GM23338 (cell line): ENCODE data around the gene GIMAP4. TPM values are rescaled to one million over a fixed set of nuclear protein-coding genes. Genes with fewer than 3 reads are reported as not detected.

Source experiments
- ATAC-seq: fragments of 200-7000 bp; cut with Tn5 transposase; 3 replicates; pipeline ENCODE4 v1.9.1; 2020
- DNase-seq: peaks from one replicate; pipeline ENCODE4 v3.0.0-alpha.2; 2015; ENCODE audit warnings: low spot score
- H2AFZ ChIP-seq: fragments of 200-600 bp; sonication (generic); 2 replicates; pipeline ENCODE4 v1.8.0; 2016; ENCODE audit warnings: antibody characterized with exemption, mild to moderate bottlenecking, moderate library complexity
- H3F3A ChIP-seq: fragments of 200-600 bp; sonication (generic); replicated peaks from 2 replicates; pipeline ENCODE4 v1.8.0; 2017; ENCODE audit warnings: antibody characterized with exemption, mixed run types, low read depth
- H3K27ac ChIP-seq: fragments of 200-600 bp; sonication (generic); 2 replicates; pipeline ENCODE4 v1.6.1; 2016; ENCODE audit warnings: low read depth
- H3K27me3 ChIP-seq: fragments of 200-600 bp; sonication (generic); 2 replicates; pipeline ENCODE4 v1.8.0; 2016; ENCODE audit warnings: mild to moderate bottlenecking, mixed run types, moderate library complexity; ENCODE audit not compliant: insufficient read depth
- H3K36me3 ChIP-seq: fragments of 200-600 bp; sonication (generic); 2 replicates; pipeline ENCODE4 v1.8.0; 2016; ENCODE audit warnings: mild to moderate bottlenecking; ENCODE audit not compliant: insufficient read depth
- H3K4me1 ChIP-seq: fragments of 200-600 bp; sonication (generic); 2 replicates; pipeline ENCODE4 v1.8.0; 2016; ENCODE audit warnings: mild to moderate bottlenecking, moderate library complexity; ENCODE audit not compliant: insufficient read depth
- H3K4me2 ChIP-seq: fragments of 200-600 bp; sonication (generic); 2 replicates; pipeline ENCODE4 v1.7.1; 2017; ENCODE audit warnings: mixed run types
- H3K4me3 ChIP-seq: fragments of 200-600 bp; sonication (generic); 2 replicates; pipeline ENCODE4 v1.6.1; 2016; ENCODE audit warnings: mixed run types
- H3K79me2 ChIP-seq: fragments of 200-600 bp; sonication (generic); replicated peaks from 2 replicates; pipeline ENCODE4 v1.8.0; 2017; ENCODE audit warnings: mild to moderate bottlenecking; ENCODE audit not compliant: insufficient read depth
- H3K9me2 ChIP-seq: fragments of 200-600 bp; sonication (generic); 2 replicates; pipeline ENCODE4 v1.8.0; 2017; ENCODE audit not compliant: insufficient read depth
- H4K20me1 ChIP-seq: fragments of 200-600 bp; sonication (generic); replicated peaks from 2 replicates; pipeline ENCODE4 v1.8.0; 2017; ENCODE audit warnings: mild to moderate bottlenecking; ENCODE audit not compliant: insufficient read depth
- H3K27ac Mint-ChIP-seq: 2 replicates; pipeline ENCODE4 v1.8.0; 2020; ENCODE audit warnings: inconsistent platforms, mild to moderate bottlenecking, moderate library complexity, mixed read lengths
- H3K27me3 Mint-ChIP-seq: 3 replicates; pipeline ENCODE4 v1.8.0; 2022; ENCODE audit warnings: low read depth, mild to moderate bottlenecking, moderate library complexity, mixed read lengths, inconsistent platforms; ENCODE audit not compliant: insufficient read depth, poor library complexity
- H3K36me3 Mint-ChIP-seq: 3 replicates; pipeline ENCODE4 v1.8.0; 2021; ENCODE audit warnings: low read depth, mild to moderate bottlenecking, inconsistent platforms, moderate library complexity, mixed read lengths
- H3K4me1 Mint-ChIP-seq: 3 replicates; pipeline ENCODE4 v1.8.0; 2020; ENCODE audit warnings: mild to moderate bottlenecking, inconsistent platforms, mixed read lengths
- H3K4me3 Mint-ChIP-seq: 3 replicates; pipeline ENCODE4 v1.8.0; 2021; ENCODE audit warnings: moderate library complexity, mild to moderate bottlenecking, inconsistent platforms, mixed read lengths
- H3K9me3 Mint-ChIP-seq: 3 replicates; pipeline ENCODE4 v1.8.0; 2020; ENCODE audit warnings: moderate library complexity, mild to moderate bottlenecking, inconsistent platforms, mixed read lengths
- CREB1 ChIP-seq: fragments of 250-450 bp; sonication (Bioruptor Pico); IDR thresholded peaks from 2 replicates; pipeline ENCODE4 v1.5.0; 2020; ENCODE audit warnings: low read depth, mild to moderate bottlenecking, moderate library complexity
- EZH2 ChIP-seq: fragments of 200-600 bp; sonication (generic); IDR thresholded peaks from one replicate; pipeline ENCODE4 v1.8.0; 2017; ENCODE audit warnings: antibody characterized with exemption, mild to moderate bottlenecking, low read depth; ENCODE audit not compliant: unreplicated experiment
- EZH2phosphoT487 ChIP-seq: fragments of 200-600 bp; sonication (generic); IDR thresholded peaks from one replicate; pipeline ENCODE4 v1.8.1; 2018; ENCODE audit warnings: antibody characterized with exemption; ENCODE audit not compliant: unreplicated experiment
- JUNB ChIP-seq: IDR thresholded peaks from one replicate; pipeline ENCODE4 v1.6.1; 2016; ENCODE audit warnings: antibody characterized with exemption; ENCODE audit not compliant: unreplicated experiment
- NANOG ChIP-seq: IDR thresholded peaks from 2 replicates; pipeline ENCODE4 v1.6.1; 2016; ENCODE audit warnings: antibody characterized with exemption, borderline replicate concordance
- POLR2AphosphoS5 ChIP-seq: IDR thresholded peaks from 2 replicates; pipeline ENCODE4 v1.6.1; 2016; ENCODE audit warnings: antibody characterized with exemption, low read depth
- STAT1 ChIP-seq: IDR thresholded peaks from one replicate; pipeline ENCODE4 v1.6.1; 2016; ENCODE audit warnings: antibody characterized with exemption; ENCODE audit not compliant: unreplicated experiment
- ZNF114 ChIP-seq: fragments of 250-450 bp; sonication (Bioruptor Pico); IDR thresholded peaks from 2 replicates; pipeline ENCODE4 v1.5.0; 2020; ENCODE audit warnings: mild to moderate bottlenecking, moderate library complexity
- ZNF331 ChIP-seq: fragments of 250-450 bp; sonication (Bioruptor Pico); IDR thresholded peaks from 2 replicates; pipeline ENCODE4 v1.5.0; 2020; ENCODE audit warnings: low read depth, mild to moderate bottlenecking, moderate library complexity
- polyA plus RNA-seq: library from polyadenylated mRNA; unstranded; fragments of >200 nt; fragmentation: Nextera tagmentation; extraction: Ambion mirVana; gene quantifications from 2 replicates; pipeline ENCODE4 v1.2.1, GENCODE V29; 2016
- total RNA-seq: library from RNA; depleted of rRNA; stranded (reverse); fragments of >200 nt; shearing (Covaris generic); gene quantifications from 2 replicates; pipeline ENCODE4 v1.2.3, GENCODE V29; 2014
- TF ChIP-seq, protein P1 (sequence below): IDR thresholded peaks from one replicate; pipeline ENCODE4 v1.6.1; 2018; ENCODE audit warnings: antibody characterized with exemption; ENCODE audit not compliant: unreplicated experiment
- TF ChIP-seq, protein P2 (sequence below): fragments of 250-450 bp; sonication (Bioruptor Pico); IDR thresholded peaks from 2 replicates; pipeline ENCODE4 v1.5.0; 2020; ENCODE audit warnings: mild to moderate bottlenecking, moderate library complexity
- TF ChIP-seq, protein P3 (sequence below): IDR thresholded peaks from 2 replicates; pipeline ENCODE4 v1.6.1; 2016; ENCODE audit warnings: antibody characterized with exemption
- TF ChIP-seq, protein P4 (sequence below), 2 experiments: fragments of 200-600 bp in 1 of 2; sonication (generic) in 1 of 2; conservative IDR thresholded peaks; 2 replicates each; pipeline versions ENCODE4 v1.5.1 to v1.6.1; 2016 to 2017; ENCODE audit warnings: antibody characterized with exemption in 2 of 2, low read depth in 2 of 2, mild to moderate bottlenecking in 2 of 2, moderate library complexity in 1 of 2

Gene GIMAP4
- total and polyA plus RNA-seq, 2 experiments from 2014 or later: not detected

DNA sequence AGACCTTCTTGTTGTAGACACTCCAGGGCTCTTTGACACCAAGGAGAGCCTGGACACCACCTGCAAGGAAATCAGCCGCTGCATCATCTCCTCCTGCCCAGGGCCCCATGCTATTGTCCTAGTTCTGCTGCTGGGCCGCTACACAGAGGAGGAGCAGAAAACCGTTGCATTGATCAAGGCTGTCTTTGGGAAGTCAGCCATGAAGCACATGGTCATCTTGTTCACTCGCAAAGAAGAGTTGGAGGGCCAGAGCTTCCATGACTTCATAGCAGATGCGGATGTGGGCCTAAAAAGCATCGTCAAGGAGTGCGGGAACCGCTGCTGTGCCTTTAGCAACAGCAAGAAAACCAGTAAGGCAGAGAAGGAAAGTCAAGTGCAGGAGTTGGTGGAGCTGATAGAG is 47.0 kb upstream of the GIMAP4 start:
- Mint-ChIP-seq H3K4me3 (no peak overlapping the region), H3K27me3 (peaks cover 7% of the 10 kb centered on the region), H3K36me3 (peaks cover 4% of the 10 kb centered on the region; the same call in 1 of the 3 replicates), H3K9me3 (peaks cover 2% of the 10 kb centered on the region; the same call in 1 of the 3 replicates), H3K4me1 (peaks cover 32% of the 10 kb centered on the region), H3K27ac (no peak overlapping the region)
- no peaks in the 10 kb centered on the region for H3F3A ChIP-seq
- H3K36me3 ChIP-seq: no peaks in the 10 kb centered on the region
- no peak for ATAC-seq
- H3K4me3 ChIP-seq: no peak overlapping the region
- H3K27me3 ChIP-seq: 0 out of 2 replicates have a peak, but pooled peaks cover 2% of the 10 kb centered on the region
- H3K4me1 ChIP-seq: peaks cover 26% of the 10 kb centered on the region
- no peaks in the 10 kb centered on the region for H4K20me1 ChIP-seq
- H3K27ac ChIP-seq: no peak overlapping the region
- no peak for TF ChIP-seq CREB1 (CRISPR knock-in tag)
- TF ChIP-seq NANOG: no peak
- TF ChIP-seq POLR2AphosphoS5: no peak
- TF ChIP-seq STAT1: no peak
- TF ChIP-seq, protein P1, sequence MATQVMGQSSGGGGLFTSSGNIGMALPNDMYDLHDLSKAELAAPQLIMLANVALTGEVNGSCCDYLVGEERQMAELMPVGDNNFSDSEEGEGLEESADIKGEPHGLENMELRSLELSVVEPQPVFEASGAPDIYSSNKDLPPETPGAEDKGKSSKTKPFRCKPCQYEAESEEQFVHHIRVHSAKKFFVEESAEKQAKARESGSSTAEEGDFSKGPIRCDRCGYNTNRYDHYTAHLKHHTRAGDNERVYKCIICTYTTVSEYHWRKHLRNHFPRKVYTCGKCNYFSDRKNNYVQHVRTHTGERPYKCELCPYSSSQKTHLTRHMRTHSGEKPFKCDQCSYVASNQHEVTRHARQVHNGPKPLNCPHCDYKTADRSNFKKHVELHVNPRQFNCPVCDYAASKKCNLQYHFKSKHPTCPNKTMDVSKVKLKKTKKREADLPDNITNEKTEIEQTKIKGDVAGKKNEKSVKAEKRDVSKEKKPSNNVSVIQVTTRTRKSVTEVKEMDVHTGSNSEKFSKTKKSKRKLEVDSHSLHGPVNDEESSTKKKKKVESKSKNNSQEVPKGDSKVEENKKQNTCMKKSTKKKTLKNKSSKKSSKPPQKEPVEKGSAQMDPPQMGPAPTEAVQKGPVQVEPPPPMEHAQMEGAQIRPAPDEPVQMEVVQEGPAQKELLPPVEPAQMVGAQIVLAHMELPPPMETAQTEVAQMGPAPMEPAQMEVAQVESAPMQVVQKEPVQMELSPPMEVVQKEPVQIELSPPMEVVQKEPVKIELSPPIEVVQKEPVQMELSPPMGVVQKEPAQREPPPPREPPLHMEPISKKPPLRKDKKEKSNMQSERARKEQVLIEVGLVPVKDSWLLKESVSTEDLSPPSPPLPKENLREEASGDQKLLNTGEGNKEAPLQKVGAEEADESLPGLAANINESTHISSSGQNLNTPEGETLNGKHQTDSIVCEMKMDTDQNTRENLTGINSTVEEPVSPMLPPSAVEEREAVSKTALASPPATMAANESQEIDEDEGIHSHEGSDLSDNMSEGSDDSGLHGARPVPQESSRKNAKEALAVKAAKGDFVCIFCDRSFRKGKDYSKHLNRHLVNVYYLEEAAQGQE: no peak
- no peak for TF ChIP-seq EZH2phosphoT487
- TF ChIP-seq, protein P2, sequence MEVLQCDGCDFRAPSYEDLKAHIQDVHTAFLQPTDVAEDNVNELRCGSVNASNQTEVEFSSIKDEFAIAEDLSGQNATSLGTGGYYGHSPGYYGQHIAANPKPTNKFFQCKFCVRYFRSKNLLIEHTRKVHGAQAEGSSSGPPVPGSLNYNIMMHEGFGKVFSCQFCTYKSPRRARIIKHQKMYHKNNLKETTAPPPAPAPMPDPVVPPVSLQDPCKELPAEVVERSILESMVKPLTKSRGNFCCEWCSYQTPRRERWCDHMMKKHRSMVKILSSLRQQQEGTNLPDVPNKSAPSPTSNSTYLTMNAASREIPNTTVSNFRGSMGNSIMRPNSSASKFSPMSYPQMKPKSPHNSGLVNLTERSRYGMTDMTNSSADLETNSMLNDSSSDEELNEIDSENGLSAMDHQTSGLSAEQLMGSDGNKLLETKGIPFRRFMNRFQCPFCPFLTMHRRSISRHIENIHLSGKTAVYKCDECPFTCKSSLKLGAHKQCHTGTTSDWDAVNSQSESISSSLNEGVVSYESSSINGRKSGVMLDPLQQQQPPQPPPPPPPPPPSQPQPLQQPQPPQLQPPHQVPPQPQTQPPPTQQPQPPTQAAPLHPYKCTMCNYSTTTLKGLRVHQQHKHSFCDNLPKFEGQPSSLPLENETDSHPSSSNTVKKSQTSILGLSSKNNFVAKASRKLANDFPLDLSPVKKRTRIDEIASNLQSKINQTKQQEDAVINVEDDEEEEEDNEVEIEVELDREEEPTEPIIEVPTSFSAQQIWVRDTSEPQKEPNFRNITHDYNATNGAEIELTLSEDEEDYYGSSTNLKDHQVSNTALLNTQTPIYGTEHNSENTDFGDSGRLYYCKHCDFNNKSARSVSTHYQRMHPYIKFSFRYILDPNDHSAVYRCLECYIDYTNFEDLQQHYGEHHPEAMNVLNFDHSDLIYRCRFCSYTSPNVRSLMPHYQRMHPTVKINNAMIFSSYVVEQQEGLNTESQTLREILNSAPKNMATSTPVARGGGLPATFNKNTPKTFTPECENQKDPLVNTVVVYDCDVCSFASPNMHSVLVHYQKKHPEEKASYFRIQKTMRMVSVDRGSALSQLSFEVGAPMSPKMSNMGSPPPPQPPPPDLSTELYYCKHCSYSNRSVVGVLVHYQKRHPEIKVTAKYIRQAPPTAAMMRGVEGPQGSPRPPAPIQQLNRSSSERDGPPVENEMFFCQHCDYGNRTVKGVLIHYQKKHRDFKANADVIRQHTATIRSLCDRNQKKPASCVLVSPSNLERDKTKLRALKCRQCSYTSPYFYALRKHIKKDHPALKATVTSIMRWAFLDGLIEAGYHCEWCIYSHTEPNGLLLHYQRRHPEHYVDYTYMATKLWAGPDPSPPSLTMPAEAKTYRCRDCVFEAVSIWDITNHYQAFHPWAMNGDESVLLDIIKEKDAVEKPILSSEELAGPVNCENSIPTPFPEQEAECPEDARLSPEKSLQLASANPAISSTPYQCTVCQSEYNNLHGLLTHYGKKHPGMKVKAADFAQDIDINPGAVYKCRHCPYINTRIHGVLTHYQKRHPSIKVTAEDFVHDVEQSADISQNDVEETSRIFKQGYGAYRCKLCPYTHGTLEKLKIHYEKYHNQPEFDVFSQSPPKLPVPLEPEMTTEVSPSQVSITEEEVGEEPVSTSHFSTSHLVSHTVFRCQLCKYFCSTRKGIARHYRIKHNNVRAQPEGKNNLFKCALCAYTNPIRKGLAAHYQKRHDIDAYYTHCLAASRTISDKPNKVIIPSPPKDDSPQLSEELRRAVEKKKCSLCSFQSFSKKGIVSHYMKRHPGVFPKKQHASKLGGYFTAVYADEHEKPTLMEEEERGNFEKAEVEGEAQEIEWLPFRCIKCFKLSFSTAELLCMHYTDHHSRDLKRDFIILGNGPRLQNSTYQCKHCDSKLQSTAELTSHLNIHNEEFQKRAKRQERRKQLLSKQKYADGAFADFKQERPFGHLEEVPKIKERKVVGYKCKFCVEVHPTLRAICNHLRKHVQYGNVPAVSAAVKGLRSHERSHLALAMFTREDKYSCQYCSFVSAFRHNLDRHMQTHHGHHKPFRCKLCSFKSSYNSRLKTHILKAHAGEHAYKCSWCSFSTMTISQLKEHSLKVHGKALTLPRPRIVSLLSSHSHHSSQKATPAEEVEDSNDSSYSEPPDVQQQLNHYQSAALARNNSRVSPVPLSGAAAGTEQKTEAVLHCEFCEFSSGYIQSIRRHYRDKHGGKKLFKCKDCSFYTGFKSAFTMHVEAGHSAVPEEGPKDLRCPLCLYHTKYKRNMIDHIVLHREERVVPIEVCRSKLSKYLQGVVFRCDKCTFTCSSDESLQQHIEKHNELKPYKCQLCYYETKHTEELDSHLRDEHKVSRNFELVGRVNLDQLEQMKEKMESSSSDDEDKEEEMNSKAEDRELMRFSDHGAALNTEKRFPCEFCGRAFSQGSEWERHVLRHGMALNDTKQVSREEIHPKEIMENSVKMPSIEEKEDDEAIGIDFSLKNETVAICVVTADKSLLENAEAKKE (CRISPR knock-in tag): no peak
- TF ChIP-seq, protein P3, sequence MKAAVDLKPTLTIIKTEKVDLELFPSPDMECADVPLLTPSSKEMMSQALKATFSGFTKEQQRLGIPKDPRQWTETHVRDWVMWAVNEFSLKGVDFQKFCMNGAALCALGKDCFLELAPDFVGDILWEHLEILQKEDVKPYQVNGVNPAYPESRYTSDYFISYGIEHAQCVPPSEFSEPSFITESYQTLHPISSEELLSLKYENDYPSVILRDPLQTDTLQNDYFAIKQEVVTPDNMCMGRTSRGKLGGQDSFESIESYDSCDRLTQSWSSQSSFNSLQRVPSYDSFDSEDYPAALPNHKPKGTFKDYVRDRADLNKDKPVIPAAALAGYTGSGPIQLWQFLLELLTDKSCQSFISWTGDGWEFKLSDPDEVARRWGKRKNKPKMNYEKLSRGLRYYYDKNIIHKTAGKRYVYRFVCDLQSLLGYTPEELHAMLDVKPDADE: no peak
- TF ChIP-seq ZNF331: no peak
- TF ChIP-seq, protein P4, sequence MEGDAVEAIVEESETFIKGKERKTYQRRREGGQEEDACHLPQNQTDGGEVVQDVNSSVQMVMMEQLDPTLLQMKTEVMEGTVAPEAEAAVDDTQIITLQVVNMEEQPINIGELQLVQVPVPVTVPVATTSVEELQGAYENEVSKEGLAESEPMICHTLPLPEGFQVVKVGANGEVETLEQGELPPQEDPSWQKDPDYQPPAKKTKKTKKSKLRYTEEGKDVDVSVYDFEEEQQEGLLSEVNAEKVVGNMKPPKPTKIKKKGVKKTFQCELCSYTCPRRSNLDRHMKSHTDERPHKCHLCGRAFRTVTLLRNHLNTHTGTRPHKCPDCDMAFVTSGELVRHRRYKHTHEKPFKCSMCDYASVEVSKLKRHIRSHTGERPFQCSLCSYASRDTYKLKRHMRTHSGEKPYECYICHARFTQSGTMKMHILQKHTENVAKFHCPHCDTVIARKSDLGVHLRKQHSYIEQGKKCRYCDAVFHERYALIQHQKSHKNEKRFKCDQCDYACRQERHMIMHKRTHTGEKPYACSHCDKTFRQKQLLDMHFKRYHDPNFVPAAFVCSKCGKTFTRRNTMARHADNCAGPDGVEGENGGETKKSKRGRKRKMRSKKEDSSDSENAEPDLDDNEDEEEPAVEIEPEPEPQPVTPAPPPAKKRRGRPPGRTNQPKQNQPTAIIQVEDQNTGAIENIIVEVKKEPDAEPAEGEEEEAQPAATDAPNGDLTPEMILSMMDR (conservative IDR thresholded peaks at IDR 0.05; ENCODE audit: low read depth in 2 of 2): no peak
- no peak for TF ChIP-seq ZNF114 (CRISPR knock-in tag)
- TF ChIP-seq JUNB: no peak
- TF ChIP-seq EZH2: no peak
- peak overlapping the region; percentile 69 for H2AFZ ChIP-seq
- H3K9me2 ChIP-seq: peaks cover 6% of the 10 kb centered on the region; the same call in 1 of the 2 replicates
- no peak for DNase-seq
- H3K4me2 ChIP-seq: no peak overlapping the region
- H3K79me2 ChIP-seq: no peaks in the 10 kb centered on the region
